Osteoblast (primary cell): ENCODE results near the gene P3H2. TPM values are rescaled to one million over a fixed set of nuclear protein-coding genes. Genes with fewer than 3 reads are reported as not detected.

Experiments
- DNase-seq: peaks from one replicate; pipeline ENCODE4 v3.0.0; 2011; ENCODE audit warnings: low spot score, mixed read lengths; ENCODE audit not compliant: insufficient read length; ENCODE audit errors: missing footprints
- H2AFZ ChIP-seq: 2 replicates; pipeline ENCODE4 v1.6.0; 2011; ENCODE audit warnings: mild to moderate bottlenecking, low read length
- H3K27ac ChIP-seq: 2 replicates; pipeline ENCODE4 v1.5.1; 2011; ENCODE audit warnings: mild to moderate bottlenecking, low read depth, low read length, moderate library complexity
- H3K27me3 ChIP-seq: 2 replicates; pipeline ENCODE4 v1.6.0; 2012; ENCODE audit warnings: mild to moderate bottlenecking, control low read depth, inconsistent platforms, low read length, moderate library complexity; ENCODE audit not compliant: insufficient read depth
- H3K36me3 ChIP-seq: 2 replicates; pipeline ENCODE4 v1.5.1; 2011; ENCODE audit warnings: mild to moderate bottlenecking, low read length, control low read depth, moderate library complexity; ENCODE audit not compliant: insufficient read depth
- H3K4me1 ChIP-seq: 2 replicates; pipeline ENCODE4 v1.5.1; 2011; ENCODE audit warnings: mild to moderate bottlenecking, low read length, control low read depth, moderate library complexity; ENCODE audit not compliant: insufficient read depth
- H3K4me2 ChIP-seq: 2 replicates; pipeline ENCODE4 v1.6.0; 2011; ENCODE audit warnings: mild to moderate bottlenecking, low read length; ENCODE audit not compliant: insufficient read depth
- H3K4me3 ChIP-seq: fragments of 200-600 bp; sonication (generic); 3 replicates; pipeline ENCODE4 v1.5.1; 2012; ENCODE audit warnings: mild to moderate bottlenecking, low read length, inconsistent platforms; ENCODE audit not compliant: insufficient read depth
- H3K79me2 ChIP-seq: 2 replicates; pipeline ENCODE4 v1.6.0; 2012; ENCODE audit warnings: mild to moderate bottlenecking, low read length, control low read depth, inconsistent platforms; ENCODE audit not compliant: insufficient read depth
- H3K9me3 ChIP-seq: 2 replicates; pipeline ENCODE4 v1.5.1; 2011; ENCODE audit warnings: low read depth, low read length, control low read depth
- H4K20me1 ChIP-seq: 2 replicates; pipeline ENCODE4 v1.6.0; 2012; ENCODE audit warnings: mild to moderate bottlenecking, low read length, control low read depth; ENCODE audit not compliant: insufficient read depth
- CTCF ChIP-seq: IDR thresholded peaks from 2 replicates; pipeline ENCODE4 v1.5.1; 2011; ENCODE audit warnings: mild to moderate bottlenecking, low read depth, low read length, moderate library complexity; ENCODE audit errors: extremely low read depth
- total RNA-seq: library from RNA; depleted of rRNA; stranded (reverse); fragments of >200 nt; gene quantifications from 2 replicates; pipeline ENCODE4 v1.2.3, GENCODE V29; 2012

Gene P3H2
- total RNA-seq, 1 donor, result 13.4 TPM

DNA sequence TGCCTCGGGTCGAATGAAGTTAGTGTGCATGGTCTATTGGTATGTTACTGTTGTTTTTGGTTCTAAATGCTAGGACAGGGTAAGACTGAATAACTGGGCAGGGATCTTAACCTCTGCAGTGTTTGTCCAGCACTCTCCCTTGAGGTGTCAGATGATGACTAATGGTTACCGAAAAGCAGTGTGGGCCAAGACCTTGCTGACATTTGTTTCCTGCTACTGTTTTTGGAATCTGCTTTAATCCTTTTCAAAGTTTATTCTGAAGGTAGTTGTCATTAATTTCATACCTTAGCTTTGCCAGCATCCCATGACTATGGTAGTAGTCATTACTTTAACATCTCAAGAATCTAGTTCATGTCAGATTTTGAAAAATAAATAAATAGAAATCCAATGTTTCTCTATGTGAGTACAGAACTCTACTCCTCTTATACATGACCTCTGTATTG lies 117.0 kb downstream of the P3H2 start:
- H4K20me1 ChIP-seq, result no peaks in the 10 kb centered on the region
- H3K4me1 ChIP-seq, result peaks cover 39% of the 10 kb centered on the region
- H3K9me3 ChIP-seq, result no peaks in the 10 kb centered on the region
- peak overlapping the region; percentile 42 for H3K27ac ChIP-seq
- peak overlapping the region; percentile 40 for H3K4me2 ChIP-seq
- no peak for TF ChIP-seq CTCF
- DNase-seq, result peak; percentile 80
- H3K27me3 ChIP-seq, result no peaks in the 10 kb centered on the region
- no peak overlapping the region for H2AFZ ChIP-seq
- no peaks in the 10 kb centered on the region for H3K79me2 ChIP-seq
- no peaks in the 10 kb centered on the region for H3K36me3 ChIP-seq
- H3K4me3 ChIP-seq, result no peak overlapping the region

DNA sequence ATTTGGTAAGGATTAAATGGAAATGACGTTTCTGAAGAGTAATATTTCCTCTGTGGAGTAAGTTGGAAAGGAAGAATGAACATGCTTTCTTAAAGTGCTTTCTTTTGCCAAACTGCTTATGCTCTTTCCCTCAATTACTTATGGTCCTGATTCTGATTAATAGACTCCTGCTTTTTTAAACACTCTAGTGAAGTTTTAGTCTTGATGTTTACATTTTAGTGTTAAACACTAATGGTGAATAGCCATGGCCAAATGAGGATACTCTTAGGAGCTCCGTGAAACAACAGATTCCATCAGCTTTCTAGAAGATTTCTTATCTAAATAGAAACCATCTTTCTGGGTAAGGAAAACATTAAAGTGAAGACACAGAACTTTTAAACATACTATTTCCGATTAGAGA lies 117.6 kb downstream of the P3H2 start:
- H2AFZ ChIP-seq, result peak overlapping the region; percentile 2
- H3K27ac ChIP-seq, result peak overlapping the region; percentile 42
- H3K4me2 ChIP-seq, result peak overlapping the region; percentile 40

DNA sequence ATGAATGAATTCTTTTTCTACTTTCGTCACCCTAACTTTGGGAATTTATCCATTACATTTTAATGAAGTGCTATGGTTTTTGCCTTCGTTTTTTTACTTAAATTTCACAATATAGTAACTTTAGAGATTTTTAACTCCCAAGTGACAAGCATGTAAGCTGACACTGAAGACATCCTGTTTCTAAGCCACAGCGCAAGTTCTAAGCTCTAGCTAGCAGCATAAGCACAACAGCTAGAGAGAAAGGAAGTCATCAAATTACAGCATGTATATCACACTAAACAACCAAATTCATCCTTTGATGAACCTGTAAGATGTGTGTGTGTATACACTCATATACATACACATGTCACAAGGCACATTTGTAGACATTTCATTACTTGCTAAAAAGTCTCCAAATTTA lies 119.3 kb downstream of the P3H2 start:
- Histone ChIP-seq H3K27me3 (no peaks in the 10 kb centered on the region), H3K36me3 (no peaks in the 10 kb centered on the region), H3K27ac (peak overlapping the region; percentile 4), H3K4me2 (peak overlapping the region; percentile 39), H4K20me1 (no peaks in the 10 kb centered on the region), H2AFZ (peak overlapping the region; percentile 43), H3K9me3 (no peaks in the 10 kb centered on the region), H3K79me2 (no peaks in the 10 kb centered on the region), H3K4me1 (peaks cover 39% of the 10 kb centered on the region), H3K4me3 (no peak overlapping the region)
- DNase-seq, result no peak
- TF ChIP-seq CTCF, result no peak

More for the DNA sequence above, 117.6 kb downstream of the P3H2 start:
- DNase-seq, result no peak
- H3K4me3 ChIP-seq, result no peak overlapping the region
- H3K36me3 ChIP-seq, result no peaks in the 10 kb centered on the region
- no peaks in the 10 kb centered on the region for H4K20me1 ChIP-seq
- no peaks in the 10 kb centered on the region for H3K79me2 ChIP-seq
- H3K27me3 ChIP-seq, result no peaks in the 10 kb centered on the region
- peaks cover 39% of the 10 kb centered on the region for H3K4me1 ChIP-seq
- no peaks in the 10 kb centered on the region for H3K9me3 ChIP-seq
- no peak for TF ChIP-seq CTCF

DNA sequence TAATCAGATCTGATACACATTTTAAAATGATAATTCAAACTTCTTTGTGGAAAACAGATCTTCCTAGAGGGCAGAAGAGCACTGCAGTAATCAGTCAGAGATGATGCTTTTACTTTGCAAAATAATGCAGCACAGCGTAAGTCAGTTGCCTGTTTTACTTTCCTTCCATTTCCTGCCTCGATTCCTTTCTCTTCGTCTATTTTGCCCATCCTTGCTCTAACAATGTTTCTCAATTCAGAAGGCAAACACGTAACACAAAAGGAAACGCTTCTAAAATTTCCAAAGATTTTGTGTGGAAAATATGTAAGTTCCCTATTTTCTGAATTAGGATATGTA lies 119.9 kb downstream of the P3H2 start:
- no peak for DNase-seq
- peak overlapping the region; percentile 4 for H3K27ac ChIP-seq

More for the DNA sequence above, 119.9 kb downstream of the P3H2 start:
- H4K20me1 ChIP-seq, result no peaks in the 10 kb centered on the region
- no peak overlapping the region for H3K4me3 ChIP-seq
- TF ChIP-seq CTCF, result no peak
- H3K4me1 ChIP-seq, result peaks cover 39% of the 10 kb centered on the region
- H2AFZ ChIP-seq, result peak overlapping the region; percentile 24
- H3K9me3 ChIP-seq, result no peaks in the 10 kb centered on the region
- H3K4me2 ChIP-seq, result peak overlapping the region; percentile 39
- H3K27me3 ChIP-seq, result no peaks in the 10 kb centered on the region
- H3K79me2 ChIP-seq, result no peaks in the 10 kb centered on the region
- H3K36me3 ChIP-seq, result no peaks in the 10 kb centered on the region
